HCT116 (cell line): ENCODE data around the gene TMEM212. TPM values are rescaled to one million over a fixed set of nuclear protein-coding genes. Genes with fewer than 3 reads are reported as not detected.

Experiments used
- ATAC-seq: fragments of 200-7000 bp; cut with Tn5 transposase; 2 replicates; pipeline ENCODE4 v1.9.1; 2020; ENCODE audit warnings: mild to moderate bottlenecking, moderate library complexity
- BruUV-seq: library from RNA; stranded (reverse); fragments of 400-500 nt; replicated peaks from 2 replicates; lab custom pipeline; 2021; lab: Mats Ljungman, UMichigan
- CTCF ChIA-PET: fragments of 300-600 bp; sonication (Branson Sonifier 250); formaldehyde crosslinking; loops from one replicate; lab custom pipeline; 2021; ENCODE audit warnings: antibody characterized with exemption; lab: Charles Lee
- POLR2A ChIA-PET: fragments of 300-600, 350-600 bp; sonication (Branson Sonifier 250); formaldehyde crosslinking; loops from one replicate; lab custom pipeline; 2021; ENCODE audit warnings: antibody characterized with exemption; lab: Charles Lee
- RAD21 ChIA-PET, 2 experiments: fragments of 300-600 bp; sonication (Branson Sonifier 250); formaldehyde crosslinking; loops; one replicate each; lab custom pipeline; 2023; ENCODE audit warnings: low total read pairs in 2 of 2; ENCODE audit not compliant: uncharacterized antibody in 2 of 2, unreplicated experiment in 2 of 2, low non-redundant PET in 1 of 2; lab: Charles Lee
- DNase-seq: peaks from one replicate; pipeline ENCODE4 v3.0.0-alpha.2; 2010; ENCODE audit warnings: low read depth, low spot score
- H2AFZ ChIP-seq: fragments of 200-600 bp; shearing (Covaris generic), sonication (generic); 2 replicates; pipeline ENCODE4 v1.6.1; 2017; ENCODE audit warnings: low read depth, mixed run types, mixed read lengths, antibody characterized with exemption, low read length; ENCODE audit not compliant: poor library complexity, severe bottlenecking
- H3K27ac ChIP-seq: 2 replicates; pipeline ENCODE4 v1.5.1; 2012; ENCODE audit warnings: low read depth, low read length
- H3K27me3 ChIP-seq: fragments of 200-600 bp; sonication (generic); 2 replicates; pipeline ENCODE4 v1.6.1; 2016; ENCODE audit warnings: mixed run types, low read length, mixed read lengths; ENCODE audit not compliant: insufficient read depth
- H3K36me3 ChIP-seq, 2 experiments: fragments of 200-500 bp in 1 of 2; fragments of 200-600 bp in 1 of 2; sonication (Bioruptor generic) in 1 of 2; sonication (generic) in 1 of 2; 2 replicates each; pipeline versions ENCODE4 v1.5.1 to v1.6.1; 2014 to 2016; ENCODE audit warnings: low read length in 2 of 2, inconsistent platforms in 1 of 2, mixed read lengths in 1 of 2, mixed run types in 1 of 2; ENCODE audit not compliant: insufficient read depth in 2 of 2, control insufficient read depth in 1 of 2
- H3K4me1 ChIP-seq, 2 experiments: fragments of 200-600 bp in 1 of 2; sonication (generic) in 1 of 2; 2 replicates each; pipeline versions ENCODE4 v1.5.1 to v1.6.1; 2012 to 2017; ENCODE audit warnings: low read length in 2 of 2, inconsistent platforms in 1 of 2, mild to moderate bottlenecking in 1 of 2, mixed read lengths in 1 of 2, mixed run types in 1 of 2, moderate library complexity in 1 of 2; ENCODE audit not compliant: insufficient read depth in 2 of 2, control insufficient read depth in 1 of 2
- H3K4me2 ChIP-seq: fragments of 200-600 bp; sonication (generic); 2 replicates; pipeline ENCODE4 v1.6.1; 2017; ENCODE audit warnings: mixed run types, low read length, mixed read lengths
- H3K4me3 ChIP-seq, 2 experiments: fragments of 200-600 bp in 1 of 2; sonication (generic) in 1 of 2; replicated peaks in 1 of 2; 2 replicates each; pipeline ENCODE4 v1.5.1; 2011 to 2016; ENCODE audit warnings: low read length in 2 of 2, control low read depth in 1 of 2, low read depth in 1 of 2, mild to moderate bottlenecking in 1 of 2, mixed read lengths in 1 of 2, mixed run types in 1 of 2
- H3K79me2 ChIP-seq: fragments of 200-600 bp; sonication (generic); 2 replicates; pipeline ENCODE4 v1.6.1; 2017; ENCODE audit warnings: mild to moderate bottlenecking, mixed run types, low read length, moderate library complexity, mixed read lengths; ENCODE audit not compliant: insufficient read depth
- H3K9ac ChIP-seq: fragments of 200-600 bp; sonication (generic); 2 replicates; pipeline ENCODE4 v1.6.1; 2016; ENCODE audit warnings: low read length, mixed read lengths
- H3K9me2 ChIP-seq: fragments of 200-600 bp; sonication (generic), shearing (Covaris generic); 2 replicates; pipeline ENCODE4 v1.6.1; 2017; ENCODE audit warnings: mixed run types, mild to moderate bottlenecking, moderate library complexity; ENCODE audit not compliant: insufficient read depth
- H3K9me3 ChIP-seq, 2 experiments: fragments of 200-500 bp in 1 of 2; fragments of 200-600 bp in 1 of 2; sonication (Bioruptor generic) in 1 of 2; sonication (generic) in 1 of 2; 2 replicates each; pipeline ENCODE4 v1.6.1; 2014 to 2017; ENCODE audit warnings: low read length in 2 of 2, mixed read lengths in 2 of 2, inconsistent platforms in 1 of 2, low read depth in 1 of 2, mild to moderate bottlenecking in 1 of 2, mixed run types in 1 of 2, moderate library complexity in 1 of 2; ENCODE audit not compliant: control insufficient read depth in 1 of 2, insufficient read depth in 1 of 2
- H4K20me1 ChIP-seq: fragments of 200-600 bp; sonication (generic), shearing (Covaris generic); 2 replicates; pipeline ENCODE4 v1.6.1; 2017; ENCODE audit warnings: mixed run types, mild to moderate bottlenecking, moderate library complexity; ENCODE audit not compliant: insufficient read depth
- ATF3 ChIP-seq: IDR thresholded peaks from 2 replicates; pipeline ENCODE4 v1.6.1; 2012
- CBX3 ChIP-seq: IDR thresholded peaks from 2 replicates; pipeline ENCODE4 v1.6.1; 2012; ENCODE audit warnings: low read depth
- CEBPB ChIP-seq: IDR thresholded peaks from 2 replicates; pipeline ENCODE4 v1.6.1; 2012; ENCODE audit warnings: low read depth
- ELF1 ChIP-seq: IDR thresholded peaks from 2 replicates; pipeline ENCODE4 v1.6.1; 2012; ENCODE audit warnings: low read depth, borderline replicate concordance
- EZH2 ChIP-seq: fragments of 200-600 bp; sonication (generic); IDR thresholded peaks from 2 replicates; pipeline ENCODE4 v1.6.1; 2017; ENCODE audit warnings: antibody characterized with exemption, mixed run types
- EZH2phosphoT487 ChIP-seq: fragments of 200-600 bp; IDR thresholded peaks from 2 replicates; pipeline ENCODE4 v1.6.1; 2018; ENCODE audit warnings: antibody characterized with exemption, borderline replicate concordance
- FOSL1 ChIP-seq: IDR thresholded peaks from 2 replicates; pipeline ENCODE4 v1.6.1; 2012; ENCODE audit warnings: low read depth
- POLR2A ChIP-seq: IDR thresholded peaks from 2 replicates; pipeline ENCODE4 v1.7.0; 2011; ENCODE audit warnings: borderline replicate concordance; ENCODE audit not compliant: insufficient read depth, insufficient read length; ENCODE audit errors: extremely low read depth
- POLR2AphosphoS5 ChIP-seq: IDR thresholded peaks from 2 replicates; pipeline ENCODE4 v1.6.1; 2011; ENCODE audit warnings: mild to moderate bottlenecking, low read depth, low read length, moderate library complexity
- RAD21 ChIP-seq: IDR thresholded peaks from 2 replicates; pipeline ENCODE4 v1.6.1; 2012; ENCODE audit warnings: low read depth, mild to moderate bottlenecking
- SP1 ChIP-seq: IDR thresholded peaks from 2 replicates; pipeline ENCODE4 v1.6.1; 2012; ENCODE audit warnings: low read depth
- SRF ChIP-seq: IDR thresholded peaks from 2 replicates; pipeline ENCODE4 v1.6.1; 2012; ENCODE audit warnings: low read depth
- TCF7L2 ChIP-seq: IDR thresholded peaks from 2 replicates; pipeline ENCODE4 v1.7.0; 2011; ENCODE audit warnings: borderline replicate concordance, inconsistent platforms; ENCODE audit not compliant: insufficient read depth, insufficient read length; ENCODE audit errors: extremely low read depth
- ZBTB33 ChIP-seq: IDR thresholded peaks from 2 replicates; pipeline ENCODE4 v1.6.1; 2011; ENCODE audit warnings: mild to moderate bottlenecking, low read length, moderate library complexity; ENCODE audit not compliant: insufficient replicate concordance; ENCODE audit errors: extremely low read depth
- ZFX ChIP-seq: fragments of 450-650 bp; IDR thresholded peaks from 2 replicates; pipeline ENCODE4 v1.6.1; 2017
- ZNF274 ChIP-seq: fragments of 200-500 bp; sonication (Bioruptor generic); IDR thresholded peaks from 2 replicates; pipeline ENCODE4 v1.6.1; 2014; ENCODE audit warnings: mild to moderate bottlenecking, low read depth, low read length, inconsistent platforms
- intact Hi-C: fragments of 100-400 bp; cut with micrococcal nuclease; formaldehyde crosslinking; loops from 2 replicates; pipeline ENCODE4 v1.10.0; 2022
- total RNA-seq: library from RNA; stranded (reverse); gene quantifications from one replicate; pipeline ENCODE4 v1.2.1, GENCODE V29; 2021; ENCODE audit not compliant: unreplicated experiment
- TF ChIP-seq, protein P1 (sequence below), 3 experiments: fragments of 200-600 bp in 1 of 3; sonication (generic) in 1 of 3; IDR thresholded peaks in 2 of 3; conservative IDR thresholded peaks in 1 of 3; 2 replicates each; pipeline ENCODE4 v1.5.1; 2012 to 2017; ENCODE audit warnings: low read depth in 2 of 3, low read length in 2 of 3, antibody characterized with exemption in 1 of 3, borderline replicate concordance in 1 of 3, control low read depth in 1 of 3, mild to moderate bottlenecking in 1 of 3, mixed read lengths in 1 of 3, mixed run types in 1 of 3, moderate library complexity in 1 of 3; ENCODE audit not compliant: insufficient read depth in 1 of 3
- TF ChIP-seq, protein P2 (sequence below): IDR thresholded peaks from 2 replicates; pipeline ENCODE4 v1.6.1; 2012

TMEM212 gene
- total RNA-seq, 1 experiment from 2014 or later: not detected

DNA sequence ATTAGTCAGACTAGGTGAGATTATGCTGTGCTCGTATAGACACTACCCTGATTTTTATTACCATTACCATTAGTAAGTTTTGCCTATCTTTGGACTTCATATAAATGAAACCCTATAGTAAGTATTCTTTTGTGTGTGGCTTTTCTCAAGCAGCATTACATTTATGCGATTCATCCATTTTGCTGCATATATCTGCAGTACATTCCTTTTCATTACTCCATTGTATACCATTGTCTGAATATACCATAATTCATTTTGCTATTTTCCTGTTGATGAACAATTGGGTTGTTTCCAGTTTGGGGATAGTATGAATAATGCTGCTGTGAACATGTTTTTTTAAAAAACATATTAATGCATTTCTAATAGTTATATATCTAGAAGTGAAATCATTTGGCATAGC, 45.3 kb downstream of the TMEM212 start (continued):
- TF ChIP-seq, protein P1, sequence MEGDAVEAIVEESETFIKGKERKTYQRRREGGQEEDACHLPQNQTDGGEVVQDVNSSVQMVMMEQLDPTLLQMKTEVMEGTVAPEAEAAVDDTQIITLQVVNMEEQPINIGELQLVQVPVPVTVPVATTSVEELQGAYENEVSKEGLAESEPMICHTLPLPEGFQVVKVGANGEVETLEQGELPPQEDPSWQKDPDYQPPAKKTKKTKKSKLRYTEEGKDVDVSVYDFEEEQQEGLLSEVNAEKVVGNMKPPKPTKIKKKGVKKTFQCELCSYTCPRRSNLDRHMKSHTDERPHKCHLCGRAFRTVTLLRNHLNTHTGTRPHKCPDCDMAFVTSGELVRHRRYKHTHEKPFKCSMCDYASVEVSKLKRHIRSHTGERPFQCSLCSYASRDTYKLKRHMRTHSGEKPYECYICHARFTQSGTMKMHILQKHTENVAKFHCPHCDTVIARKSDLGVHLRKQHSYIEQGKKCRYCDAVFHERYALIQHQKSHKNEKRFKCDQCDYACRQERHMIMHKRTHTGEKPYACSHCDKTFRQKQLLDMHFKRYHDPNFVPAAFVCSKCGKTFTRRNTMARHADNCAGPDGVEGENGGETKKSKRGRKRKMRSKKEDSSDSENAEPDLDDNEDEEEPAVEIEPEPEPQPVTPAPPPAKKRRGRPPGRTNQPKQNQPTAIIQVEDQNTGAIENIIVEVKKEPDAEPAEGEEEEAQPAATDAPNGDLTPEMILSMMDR (IDR thresholded peaks at IDR 0.05 in 2 of 3, conservative IDR thresholded peaks at IDR 0.05 in 1 of 3; ENCODE audit: borderline replicate concordance in 1 of 3, insufficient read depth in 1 of 3, low read depth in 2 of 3, low read length in 2 of 3): no peak
- TF ChIP-seq ATF3 (no peak), EZH2phosphoT487 (no peak), TCF7L2 (no peak), ZBTB33 (no peak), CEBPB (no peak)

- Histone ChIP-seq H3K36me3 (no peaks in the 10 kb centered on the region), H3K9ac (no peak overlapping the region), H3K4me3 (no peak overlapping the region), H3K9me2 (no peaks in the 10 kb centered on the region), H4K20me1 (no peaks in the 10 kb centered on the region), H3K4me1 (no peaks in the 10 kb centered on the region), H3K79me2 (no peaks in the 10 kb centered on the region), H2AFZ (no peak overlapping the region), H3K4me2 (no peak overlapping the region), H3K27ac (no peak overlapping the region), H3K9me3 (no peaks in the 10 kb centered on the region), H3K27me3 (peaks cover 6% of the 10 kb centered on the region; the same call in 1 of the 2 replicates)
- ATAC-seq (no peak), DNase-seq (no peak)
- ChIA-PET CTCF (no interaction called here), POLR2A (no interaction called here), RAD21 (no interaction called here)
- intact Hi-C loops: no loop called here
- no TSS peak for BruUV-seq
- TF ChIP-seq POLR2A (no peak), EZH2 (no peak), ATF3 (no peak), SP1 (no peak), ELF1 (no peak), RAD21 (no peak), ZBTB33 (no peak), FOSL1 (no peak), CBX3 (no peak), POLR2AphosphoS5 (no peak), SRF (no peak), EZH2phosphoT487 (no peak), ZNF274 (no peak), TCF7L2 (no peak), ZFX (no peak)
- TF ChIP-seq, protein P2, sequence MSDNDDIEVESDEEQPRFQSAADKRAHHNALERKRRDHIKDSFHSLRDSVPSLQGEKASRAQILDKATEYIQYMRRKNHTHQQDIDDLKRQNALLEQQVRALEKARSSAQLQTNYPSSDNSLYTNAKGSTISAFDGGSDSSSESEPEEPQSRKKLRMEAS: no peak
Measured at GRCh38 chr3:171890398-171890797, 47.2 kb downstream of the TMEM212 start.
